ENCODE results near the gene CD38.
A peak's percentile ranks its signal among the peaks of the same experiment; 100 is the strongest.

CD38 gene

DNA sequence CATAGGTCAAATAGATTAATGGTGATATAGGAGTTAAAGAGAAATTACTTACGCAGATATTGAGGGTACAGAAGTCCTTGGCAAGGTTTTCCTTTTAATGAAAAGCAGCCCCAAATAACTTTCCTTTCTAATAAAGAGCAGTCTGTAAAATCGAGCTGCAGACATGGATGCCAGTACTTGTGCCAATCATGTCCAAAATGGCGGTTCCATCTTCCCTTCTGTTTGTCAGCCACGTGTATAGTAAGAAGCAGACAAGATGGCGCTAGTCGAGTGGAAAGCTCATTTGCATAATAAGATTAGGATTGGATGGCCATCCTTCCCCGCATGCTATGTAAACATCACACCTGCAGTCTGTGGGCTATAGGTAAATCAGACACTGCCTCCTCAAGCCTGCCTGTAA is 92.0 kb downstream of the CD38 start:
- no peak for DNase-seq

DNA sequence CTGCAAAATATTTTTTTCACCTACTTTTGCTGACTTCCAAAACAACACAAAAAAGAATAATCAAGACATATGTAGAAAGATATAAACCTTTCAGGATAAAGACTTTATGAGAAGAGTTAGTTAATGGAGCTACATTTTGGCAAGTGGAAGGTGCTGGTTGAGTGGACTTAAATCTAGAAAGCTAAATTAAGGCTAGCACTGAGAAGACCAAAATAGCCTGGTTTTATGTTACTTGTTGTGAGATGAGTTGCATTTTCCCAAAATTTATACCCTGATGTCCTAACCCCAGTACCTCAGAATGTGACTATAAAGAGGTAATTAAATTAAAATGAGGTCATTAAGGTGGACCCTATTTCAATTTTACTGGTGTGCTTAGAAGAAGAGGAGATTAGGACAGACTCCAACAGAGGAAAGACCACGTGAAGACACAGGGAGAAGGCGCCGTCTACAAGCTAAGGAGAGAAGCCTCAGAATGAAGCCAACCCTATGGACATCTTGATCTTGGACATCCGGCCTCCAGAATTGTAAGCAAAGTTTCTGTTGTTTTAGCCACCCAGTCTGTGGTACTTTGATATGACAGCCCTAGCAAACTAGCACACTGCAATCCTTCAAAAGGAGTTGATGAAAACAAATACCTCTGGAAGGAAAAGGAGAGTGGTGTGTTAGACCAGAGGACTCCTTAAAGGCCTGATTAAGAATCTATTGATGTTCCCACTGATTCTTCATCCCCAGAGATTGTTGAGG is 93.0 kb downstream of the CD38 start:
- no peak for DNase-seq

DNA sequence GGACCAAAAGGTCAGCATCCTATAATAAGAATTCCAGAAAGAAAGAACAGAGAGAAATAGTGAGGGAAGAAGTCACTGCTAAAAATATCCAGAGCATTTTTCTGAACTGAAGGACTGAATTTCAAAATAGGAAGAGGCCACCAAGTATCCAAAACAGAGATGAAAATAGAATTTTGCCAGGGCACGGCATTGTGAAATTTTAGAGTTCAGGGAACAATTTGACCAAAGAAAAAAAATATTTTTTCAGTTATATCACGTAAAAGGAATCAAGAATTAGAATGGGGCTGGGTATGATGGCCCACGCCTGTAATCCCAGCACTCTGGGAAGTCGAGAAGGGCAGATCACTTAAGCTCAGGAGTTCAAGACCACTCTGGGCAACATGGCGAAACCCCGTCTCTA is 95.0 kb downstream of the CD38 start:
- DNase-seq, result no peak

DNA sequence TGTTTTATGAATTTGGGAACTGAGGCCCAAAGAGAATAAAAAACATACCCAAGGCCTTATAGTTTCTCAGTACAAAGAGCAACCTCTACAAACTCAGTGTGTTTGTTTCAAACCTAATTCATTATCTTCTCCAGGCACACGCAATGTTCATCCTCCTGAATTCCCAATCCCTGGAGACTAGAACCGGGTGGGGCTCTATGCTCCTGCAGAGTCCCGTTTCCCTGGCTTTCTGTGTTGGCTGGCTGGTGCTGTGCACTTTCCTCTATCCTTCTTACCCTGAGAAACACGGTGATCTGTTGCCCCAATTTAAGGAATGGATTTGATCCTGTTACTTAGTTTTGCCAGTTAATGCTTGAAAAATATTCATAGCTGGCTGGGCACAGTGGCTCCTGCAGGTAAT is 96.5 kb downstream of the CD38 start:
- DNase-seq, result no peak

DNA sequence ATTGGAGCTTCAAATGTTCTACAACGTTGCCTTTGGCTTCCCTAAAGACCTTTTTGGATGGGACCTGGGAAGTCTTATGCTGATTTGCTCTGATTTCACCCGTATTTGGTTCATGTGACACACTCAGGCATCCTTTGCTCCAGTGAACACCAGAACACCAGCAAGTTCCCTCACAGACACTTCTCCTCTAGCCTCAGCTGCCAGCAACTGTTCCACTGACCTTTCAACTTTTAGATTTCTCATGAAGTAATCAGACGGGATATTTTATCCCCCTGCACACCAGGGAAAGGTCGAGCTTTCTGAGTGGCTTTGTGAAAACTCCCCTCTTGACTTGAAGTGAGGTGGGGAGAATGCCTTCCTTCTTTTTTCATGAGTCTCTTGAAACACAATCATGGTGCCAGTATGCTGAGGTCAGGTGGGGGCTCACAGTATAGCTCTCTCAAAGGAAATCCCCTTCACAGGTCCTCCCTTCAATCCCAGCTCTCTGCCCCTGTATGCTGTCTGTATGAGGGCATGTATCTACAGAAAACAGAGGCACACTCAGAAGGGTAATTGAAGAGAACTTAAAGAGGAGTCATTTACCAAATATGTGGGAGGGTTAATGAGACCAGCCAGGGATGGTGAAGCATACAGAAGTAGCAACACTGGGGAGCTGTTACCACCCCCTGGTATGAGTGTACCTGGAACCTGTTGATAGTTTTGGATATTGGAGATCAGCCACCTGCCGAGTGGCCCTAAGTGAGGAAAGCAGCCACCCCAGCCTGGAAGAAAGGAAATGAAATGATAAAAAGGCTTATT is 97.7 kb downstream of the CD38 start:
- no peak for DNase-seq

DNA sequence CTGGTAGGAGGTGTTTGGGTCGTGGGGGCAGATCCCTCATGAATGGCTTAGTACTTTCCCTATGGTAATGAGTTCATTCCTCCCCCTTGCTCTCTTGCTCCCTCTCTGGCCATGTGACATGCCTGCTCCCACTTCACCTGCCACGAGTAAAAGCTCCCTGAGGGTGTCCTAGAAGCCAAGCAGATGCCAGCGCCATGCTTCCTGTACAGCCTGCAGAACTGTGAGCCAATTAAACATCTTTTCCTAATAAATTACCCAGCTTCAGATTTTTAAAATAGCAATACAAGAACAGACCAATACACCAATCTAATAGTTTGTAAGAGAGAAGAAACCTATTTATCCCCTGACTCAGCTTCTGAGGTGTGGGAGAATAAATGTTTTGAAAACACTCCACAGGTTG is 99.9 kb downstream of the CD38 start:
- no peak for DNase-seq

DNA sequence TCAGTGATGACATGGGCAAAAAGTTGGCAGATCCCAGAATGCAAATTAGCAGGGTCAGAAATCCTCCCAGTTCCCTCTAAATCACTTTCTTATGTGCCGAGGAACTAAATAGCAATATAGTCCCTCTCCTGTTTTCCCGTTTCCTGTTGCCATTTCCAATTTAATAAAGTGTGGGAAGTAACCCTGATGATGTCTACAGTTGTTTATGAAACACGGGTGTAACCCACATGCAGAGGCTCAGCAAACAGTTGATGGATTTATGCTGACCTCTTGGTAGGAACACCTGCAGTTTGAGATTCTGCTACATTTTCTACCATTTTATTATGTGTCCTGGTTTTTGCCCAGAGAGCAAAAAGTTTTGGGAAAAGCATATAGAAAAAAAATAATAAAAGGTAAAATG is 103.7 kb downstream of the CD38 start:
- DNase-seq, result no peak

DNA sequence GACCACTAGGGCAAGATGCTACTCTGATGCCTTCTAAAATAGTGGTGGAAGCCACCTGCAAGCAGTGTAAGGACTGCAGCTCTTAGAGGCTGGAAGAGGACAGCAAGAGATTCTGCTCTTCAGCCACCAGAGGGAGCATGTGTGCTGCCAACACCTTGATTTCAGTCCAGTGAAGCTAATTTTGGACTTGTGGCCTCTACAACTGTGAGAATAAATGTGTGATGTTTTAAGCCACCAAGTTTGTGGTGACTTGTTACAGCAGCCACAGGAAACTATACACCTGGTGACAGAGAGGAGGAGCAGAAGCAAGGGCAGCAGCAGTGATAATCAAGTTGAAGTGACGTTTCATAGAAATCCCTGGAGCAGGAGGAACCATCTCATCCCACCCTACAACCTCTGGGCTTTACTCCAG is 104.6 kb downstream of the CD38 start:
- peak; percentile 55 for DNase-seq

DNA sequence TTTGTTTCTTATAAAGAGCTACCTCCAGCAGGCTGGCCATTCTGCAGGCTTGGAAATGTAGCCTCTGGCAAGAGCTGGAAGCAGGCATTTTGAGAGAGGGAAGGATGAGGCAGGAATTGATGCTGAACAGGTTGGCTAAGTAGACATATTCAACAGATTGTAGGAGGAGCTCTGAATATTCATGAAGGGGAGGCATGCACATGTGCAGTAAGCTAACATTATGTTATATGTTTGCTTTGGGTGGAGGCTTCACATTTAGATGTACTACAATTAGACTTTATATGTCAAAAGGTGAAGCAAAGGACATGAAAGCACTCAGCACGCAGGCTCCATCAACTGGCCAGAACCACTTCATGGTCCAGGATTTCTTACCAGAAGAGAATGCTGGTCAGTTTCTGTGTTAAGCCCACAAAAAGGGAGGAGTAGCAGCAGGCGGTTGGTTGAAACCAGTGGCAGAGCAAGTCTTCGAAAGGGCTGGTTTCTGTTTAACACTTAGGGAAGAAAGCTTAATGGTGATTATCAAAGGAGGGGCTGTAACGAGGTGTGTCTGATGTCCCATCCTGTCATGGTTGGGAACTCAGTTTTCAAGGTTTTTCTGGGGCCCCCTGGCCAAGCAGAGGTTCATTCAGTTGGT is 105.6 kb downstream of the CD38 start:
- no peak for DNase-seq

DNA sequence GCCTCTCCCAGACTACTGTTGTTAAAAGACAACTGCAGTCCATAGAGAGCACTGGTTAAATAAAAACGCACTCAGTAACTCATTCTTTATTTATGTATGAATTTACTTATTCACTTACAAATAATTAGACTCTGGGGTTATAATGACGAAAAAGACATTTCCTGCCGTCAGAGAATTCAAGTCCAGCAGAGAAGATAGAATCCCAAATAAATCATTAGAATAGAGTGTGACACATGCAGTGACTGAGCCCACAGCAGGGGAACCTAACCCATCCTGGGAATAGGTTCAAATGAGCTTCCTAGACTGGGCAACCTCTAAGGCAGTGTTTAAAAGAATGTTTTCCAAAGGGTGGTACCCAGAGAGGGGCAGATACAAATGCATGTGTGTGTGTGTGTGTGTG is 106.5 kb downstream of the CD38 start:
- no peak for DNase-seq

DNA sequence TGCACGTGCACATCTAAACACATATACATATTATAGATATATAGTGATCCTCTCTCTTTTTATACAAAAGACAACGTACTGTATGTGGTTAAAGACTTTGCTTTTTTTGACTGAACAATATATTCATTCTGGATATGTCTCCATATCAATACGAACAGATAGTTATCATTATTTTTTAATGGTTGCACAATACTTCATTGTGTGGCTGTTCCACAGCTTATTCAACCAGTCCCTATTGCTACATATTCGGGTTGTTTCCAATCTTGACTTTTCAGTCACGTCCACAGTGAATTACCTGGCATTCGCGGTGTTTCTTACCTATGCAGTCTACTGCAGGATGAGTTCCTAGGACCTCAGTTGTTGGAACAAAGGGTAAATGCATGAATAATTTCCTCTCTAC is 107.3 kb downstream of the CD38 start:
- DNase-seq, result no peak

DNA sequence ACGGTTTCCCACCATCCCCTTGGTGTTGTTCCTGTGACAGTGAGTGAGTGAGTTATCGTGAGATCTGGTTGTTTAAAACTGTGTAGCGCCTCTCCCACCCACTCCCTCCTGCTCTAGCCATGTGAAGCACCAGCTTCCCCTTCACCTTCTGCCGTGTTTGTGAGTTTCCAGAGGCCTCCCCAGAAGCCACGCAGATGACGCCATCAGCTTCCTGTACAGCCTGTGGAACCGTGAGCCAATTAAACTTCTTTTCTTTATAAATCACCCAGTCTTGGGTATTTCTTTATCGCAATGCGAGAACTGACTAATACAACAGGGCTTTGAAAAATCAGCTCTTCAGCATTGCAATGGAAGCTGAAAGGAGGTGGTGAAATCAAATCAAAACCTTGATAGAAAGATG is 110.4 kb downstream of the CD38 start:
- DNase-seq, result no peak

DNA sequence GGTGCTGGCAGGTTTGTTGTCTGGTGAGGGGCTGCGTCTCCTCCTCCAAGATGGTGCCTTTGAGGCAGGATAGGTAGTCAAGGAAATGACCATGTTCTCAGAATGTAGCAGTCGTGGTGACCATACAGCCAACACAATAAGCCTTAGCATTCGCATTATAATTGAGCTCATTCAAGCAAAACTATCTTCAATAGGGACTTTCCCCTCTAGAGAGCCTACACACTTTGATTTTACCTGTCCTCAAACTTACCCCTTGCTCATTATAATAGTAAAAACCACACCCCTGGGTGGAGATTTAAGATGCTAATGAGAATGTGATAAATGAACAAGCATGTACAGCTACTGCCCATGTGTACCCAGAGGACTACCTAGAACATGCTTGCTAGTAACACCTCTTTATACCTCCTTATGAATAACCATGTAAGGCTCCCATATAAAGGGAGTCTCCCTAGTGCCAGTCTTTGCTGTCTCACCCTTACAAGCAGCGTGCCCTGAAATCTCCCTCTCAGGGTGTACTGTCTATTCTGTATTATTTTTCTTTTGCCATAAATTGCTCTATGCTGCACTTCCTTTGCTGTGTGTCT is 112.2 kb downstream of the CD38 start:
- no peak for DNase-seq

DNA sequence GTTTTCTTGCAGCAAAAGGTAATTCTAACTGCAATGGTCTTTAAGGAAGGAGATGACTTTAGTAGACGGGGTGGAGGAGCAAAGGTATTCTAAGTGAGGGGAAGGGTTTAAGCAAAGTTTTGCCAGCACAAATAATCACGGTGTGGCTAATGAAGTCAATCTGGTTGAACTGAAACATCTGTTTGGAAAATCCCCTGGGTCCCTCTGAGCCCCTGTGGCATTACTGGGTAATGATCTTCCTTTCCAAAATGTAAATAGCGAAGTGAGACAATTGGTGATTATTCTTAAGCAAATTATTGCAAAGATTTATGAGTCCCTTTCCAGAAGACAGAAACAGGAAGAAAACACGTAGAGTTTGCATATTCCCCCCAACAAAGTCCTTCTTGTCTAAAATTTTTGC is 113.2 kb downstream of the CD38 start:
- DNase-seq, result no peak

DNA sequence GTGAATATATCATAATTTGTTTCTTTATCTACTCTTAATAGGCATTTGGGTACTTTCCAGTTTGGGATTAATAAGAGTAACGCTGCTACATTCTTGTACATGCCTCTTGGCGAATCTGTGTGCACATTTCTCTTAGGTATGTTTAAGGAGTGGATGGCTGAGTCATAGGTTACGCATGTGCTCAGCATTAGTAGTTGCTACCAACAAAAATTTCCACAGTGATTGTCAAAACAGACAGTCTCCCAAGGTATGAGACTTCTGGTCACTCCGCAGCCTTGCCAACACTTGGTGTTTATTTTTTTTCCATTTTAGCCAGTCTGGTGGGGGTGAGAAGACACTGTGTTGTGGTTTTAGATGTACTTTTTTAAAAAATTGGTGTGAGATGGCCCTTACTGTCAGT is 115.8 kb downstream of the CD38 start:
- DNase-seq, result no peak

DNA sequence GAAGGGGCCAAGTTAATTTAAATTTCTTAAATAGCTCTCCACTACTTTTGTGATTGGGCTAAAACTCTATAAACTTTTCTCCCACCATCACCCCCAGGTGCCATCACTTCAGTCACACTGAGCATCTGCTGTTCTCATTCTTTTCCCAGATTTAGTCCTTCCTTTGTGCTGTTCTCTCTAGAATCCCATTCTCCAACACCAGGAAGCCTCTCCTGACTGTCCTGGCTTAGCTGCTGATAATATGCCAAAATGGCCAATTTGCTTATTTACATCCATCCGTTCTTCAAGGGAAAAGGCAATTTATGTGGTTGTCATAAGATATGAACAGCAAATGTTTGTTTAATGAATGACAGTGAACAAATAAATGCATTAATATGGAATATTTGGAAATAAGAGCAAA is 116.3 kb downstream of the CD38 start:
- no peak for DNase-seq

DNA sequence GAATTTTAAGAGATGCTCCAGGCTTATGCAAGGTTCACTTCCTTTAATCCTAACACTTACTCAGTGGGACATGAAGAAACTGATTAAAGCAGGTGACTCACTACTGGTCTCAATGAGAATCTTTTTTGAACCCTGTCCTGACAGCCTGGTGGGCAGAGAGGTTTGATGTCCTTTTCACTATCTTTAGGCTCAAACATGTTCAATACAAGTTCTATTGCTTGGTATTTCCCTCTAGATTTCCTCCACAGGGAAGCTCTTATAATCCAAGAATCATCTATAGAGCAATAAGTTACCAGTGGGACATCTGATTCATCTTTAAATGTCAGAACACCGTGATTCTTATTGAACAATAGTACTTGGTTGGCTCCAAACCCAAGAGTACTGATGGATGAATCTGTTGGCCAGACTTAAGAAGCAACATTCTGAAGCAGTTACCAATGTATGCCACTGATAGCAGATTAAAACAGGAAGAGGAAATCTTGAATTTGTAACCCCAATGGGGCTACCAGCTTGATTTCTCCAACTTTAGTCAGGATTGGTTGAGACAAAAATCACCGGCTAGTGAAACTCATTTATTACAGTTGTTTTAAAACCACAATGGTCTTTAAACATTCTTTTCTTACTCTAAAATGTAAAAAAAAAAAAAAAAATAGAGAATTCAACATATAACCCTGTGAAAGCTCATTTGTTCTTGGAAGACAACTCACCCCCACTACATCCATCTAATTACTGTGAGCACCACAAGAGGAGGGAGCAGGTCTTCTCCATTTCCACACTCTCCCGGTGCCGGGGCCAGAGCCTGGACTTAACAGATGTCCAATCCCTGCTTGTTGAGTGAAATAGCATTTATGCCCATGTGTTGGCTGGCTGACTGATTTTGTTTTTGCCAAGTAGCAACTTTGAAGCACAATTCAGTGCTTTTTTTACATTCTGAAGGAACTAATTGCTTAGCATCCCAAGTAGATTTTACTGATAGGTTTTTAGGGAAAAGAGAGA is 117.1 kb downstream of the CD38 start:
- no peak for DNase-seq

DNA sequence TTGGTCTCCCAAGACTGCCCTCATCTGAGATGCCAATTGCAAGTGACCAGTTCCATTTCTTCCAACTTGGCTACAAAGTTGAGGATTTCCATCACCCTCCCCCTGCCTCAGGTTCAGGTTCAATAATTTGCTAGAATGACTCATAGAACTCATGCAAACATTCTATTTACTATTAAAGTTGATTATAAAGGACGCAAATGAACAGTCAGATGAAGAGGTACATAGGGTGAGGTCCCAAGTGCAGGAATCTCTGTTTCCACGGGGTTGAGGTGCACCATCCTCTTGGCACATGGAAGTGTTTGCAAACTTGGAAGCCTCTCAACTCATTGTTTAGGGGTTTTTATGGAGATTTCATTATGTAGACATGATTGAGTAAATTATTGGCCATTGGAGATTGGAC is 119.4 kb downstream of the CD38 start:
- no peak for DNase-seq

DNA sequence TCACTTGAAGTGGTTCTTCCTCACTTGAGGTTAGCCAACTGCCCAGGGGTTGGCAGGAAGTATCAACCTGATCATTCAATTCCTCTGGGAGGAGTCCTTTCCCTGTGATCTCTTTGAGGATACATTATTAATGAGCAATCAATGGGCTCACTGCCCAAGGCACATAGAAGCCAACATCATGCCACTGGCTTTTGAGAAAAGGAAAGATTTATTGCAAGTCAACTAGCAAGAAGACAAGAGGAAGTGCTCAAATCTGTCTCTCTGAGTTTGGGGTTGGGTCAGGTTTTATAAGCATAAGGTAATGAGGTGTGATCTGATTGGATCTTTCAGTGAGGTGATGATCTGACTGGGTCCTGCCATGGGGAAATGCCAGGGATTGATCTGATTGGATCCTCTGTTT is 120.8 kb downstream of the CD38 start:
- DNase-seq, result no peak

DNA sequence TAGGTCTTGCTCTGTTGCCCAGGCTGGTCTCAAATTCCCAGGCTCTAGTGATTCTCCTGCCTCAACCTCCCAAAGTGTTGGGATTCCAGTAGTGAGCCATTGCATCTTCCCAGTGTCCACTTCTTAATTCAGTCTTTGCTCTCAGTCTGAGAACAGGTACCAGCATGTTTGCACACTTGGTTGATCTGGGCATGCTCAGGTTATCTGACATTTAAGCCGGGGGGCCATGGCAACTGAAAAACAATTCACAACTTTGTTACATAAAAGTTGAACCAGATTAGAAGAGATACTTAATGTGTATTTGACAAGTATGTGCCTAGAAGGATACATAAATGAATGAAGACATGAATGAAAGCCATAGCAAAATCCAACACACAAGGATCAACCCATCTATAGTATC is 121.4 kb downstream of the CD38 start:
- DNase-seq, result no peak

DNA sequence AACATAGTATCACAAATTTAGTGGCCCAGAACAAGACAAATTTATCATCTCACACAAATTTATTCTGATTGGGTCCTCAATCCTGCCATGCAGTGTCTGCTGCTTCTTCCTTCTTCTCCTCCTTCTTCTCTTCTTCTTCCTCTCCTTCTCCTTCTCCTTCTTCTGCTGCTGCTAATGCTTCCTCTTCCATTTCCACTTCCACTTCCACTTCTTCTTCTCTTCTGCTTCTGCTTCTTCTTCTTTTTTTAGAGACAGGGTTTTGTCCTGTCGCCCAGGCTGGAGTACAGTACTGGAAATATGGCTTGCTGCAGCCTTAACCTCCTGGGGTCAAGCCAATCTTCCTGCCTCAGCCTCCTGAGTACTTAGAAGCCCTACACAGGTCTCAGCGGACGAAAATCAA is 122.9 kb downstream of the CD38 start:
- no peak for DNase-seq

DNA sequence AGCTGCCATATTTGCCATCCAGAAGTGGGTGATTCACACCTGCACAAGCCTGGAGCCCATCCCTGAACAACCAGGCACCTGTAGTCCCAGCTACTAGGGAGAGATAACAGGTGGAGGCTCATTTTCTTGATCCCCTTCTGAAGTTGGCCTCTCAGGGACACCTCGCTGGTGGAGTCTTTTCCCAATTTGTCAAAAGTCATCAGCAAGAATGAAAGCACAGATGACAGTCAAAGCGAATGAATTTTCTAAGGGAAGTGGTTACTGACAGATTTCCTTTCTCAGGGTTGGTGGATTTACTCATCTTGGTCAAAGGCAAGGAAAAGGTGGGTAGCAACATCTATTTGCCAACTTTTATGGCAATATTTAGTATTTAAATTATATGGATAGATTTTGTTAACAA is 123.9 kb downstream of the CD38 start:
- no peak for DNase-seq

DNA sequence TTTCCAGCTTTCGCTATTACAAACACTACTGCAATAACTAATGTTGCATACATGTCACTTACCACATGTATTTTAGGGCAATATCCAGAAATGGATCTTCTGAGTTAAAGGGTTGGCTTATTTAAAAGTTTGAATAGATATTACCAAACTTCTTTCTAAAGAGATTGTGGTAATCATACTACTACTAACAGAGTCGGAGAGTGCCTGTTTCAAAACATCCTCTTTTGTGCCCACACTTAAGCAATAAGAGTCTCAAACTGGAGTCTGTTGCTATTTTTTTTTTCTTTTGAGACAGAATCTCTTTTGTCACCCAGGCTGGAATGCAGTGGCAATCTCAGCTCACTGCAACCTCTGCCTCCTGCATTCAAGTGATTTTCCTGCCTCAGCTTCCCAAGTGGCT is 124.6 kb downstream of the CD38 start:
- DNase-seq, result no peak
